Measurements from ENCODE around the gene APH1B. TPM values are rescaled to one million over a fixed set of nuclear protein-coding genes. Genes with fewer than 3 reads are reported as not detected.
"Not testable (repeated sequence)": the region's sequence is repeated elsewhere in the genome, so short reads cannot be mapped to it uniquely, and the experiment has no call there.

APH1B gene
- total RNA-seq, 1 experiment from 2014 or later: 6.2 TPM

- DNase-seq (ENCODE audit: low spot score): no peak
- no peaks in the 10 kb centered on the region for H3K27me3 ChIP-seq (replicated peaks; ENCODE audit: insufficient read depth, low read depth, low read length, poor library complexity)
- H3K27ac ChIP-seq (ENCODE audit: low read depth, low read length, poor library complexity, severe bottlenecking): no peak overlapping the region
- no peak overlapping the region for H3K4me3 ChIP-seq (ENCODE audit: low read depth, low read length, poor library complexity, severe bottlenecking)
- no TSS peak for BruUV-seq (replicated peaks)
- no peaks in the 10 kb centered on the region for H3K9me3 ChIP-seq (ENCODE audit: low read depth, low read length, poor library complexity, severe bottlenecking)
- peaks cover 41% of the 10 kb centered on the region for H3K4me1 ChIP-seq (ENCODE audit: insufficient read depth, low read length, poor library complexity, severe bottlenecking)
- no peaks in the 10 kb centered on the region for H3K36me3 ChIP-seq (ENCODE audit: insufficient read depth, low read length, poor library complexity, severe bottlenecking)
- ChIA-PET POLR2A (ENCODE audit: low non-redundant PET) (no interaction called here), CTCF (no interaction called here)
- TF ChIP-seq EZH2 (IDR thresholded peaks at IDR 0.05; ENCODE audit: borderline replicate concordance, low read depth, low read length, poor library complexity, severe bottlenecking) (no peak), CTCF (conservative IDR thresholded peaks at IDR 0.05; ENCODE audit: low read depth, low read length) (no peak)
- intact Hi-C loops (cut with micrococcal nuclease; ENCODE audit: unreplicated experiment): no loop called here
Observed at GRCh38 chr15:63233667-63234423, 43.6 kb upstream of the APH1B start.

GRCh38 chr15:63234451-63234870 is 42.9 kb upstream of the APH1B start:
- Histone ChIP-seq H3K27me3 (replicated peaks; ENCODE audit: insufficient read depth, low read depth, low read length, poor library complexity) (no peaks in the 10 kb centered on the region), H3K36me3 (ENCODE audit: insufficient read depth, low read length, poor library complexity, severe bottlenecking) (no peaks in the 10 kb centered on the region), H3K4me1 (ENCODE audit: insufficient read depth, low read length, poor library complexity, severe bottlenecking) (peaks cover 45% of the 10 kb centered on the region), H3K9me3 (ENCODE audit: low read depth, low read length, poor library complexity, severe bottlenecking) (no peaks in the 10 kb centered on the region), H3K4me3 (ENCODE audit: low read depth, low read length, poor library complexity, severe bottlenecking) (no peak overlapping the region), H3K27ac (ENCODE audit: low read depth, low read length, poor library complexity, severe bottlenecking) (no peak overlapping the region)
- ChIA-PET CTCF (no interaction called here), POLR2A (ENCODE audit: low non-redundant PET) (no interaction called here)
- no peak for DNase-seq (ENCODE audit: low spot score)
- TF ChIP-seq CTCF (conservative IDR thresholded peaks at IDR 0.05; ENCODE audit: low read depth, low read length) (no peak), EZH2 (IDR thresholded peaks at IDR 0.05; ENCODE audit: borderline replicate concordance, low read depth, low read length, poor library complexity, severe bottlenecking) (no peak)
- intact Hi-C loops (cut with micrococcal nuclease; ENCODE audit: unreplicated experiment): no loop called here
- no TSS peak for BruUV-seq (replicated peaks)

GRCh38 chr15:63236272-63236671 is 41.1 kb upstream of the APH1B start:
- Histone ChIP-seq H3K4me3 (ENCODE audit: low read depth, low read length, poor library complexity, severe bottlenecking) (no peak overlapping the region), H3K27ac (ENCODE audit: low read depth, low read length, poor library complexity, severe bottlenecking) (no peak overlapping the region), H3K36me3 (ENCODE audit: insufficient read depth, low read length, poor library complexity, severe bottlenecking) (no peaks in the 10 kb centered on the region), H3K9me3 (ENCODE audit: low read depth, low read length, poor library complexity, severe bottlenecking) (no peaks in the 10 kb centered on the region), H3K27me3 (replicated peaks; ENCODE audit: insufficient read depth, low read depth, low read length, poor library complexity) (no peaks in the 10 kb centered on the region), H3K4me1 (ENCODE audit: insufficient read depth, low read length, poor library complexity, severe bottlenecking) (peaks cover 61% of the 10 kb centered on the region)
- ChIA-PET CTCF (no interaction called here), POLR2A (ENCODE audit: low non-redundant PET) (no interaction called here)
- intact Hi-C loops (cut with micrococcal nuclease; ENCODE audit: unreplicated experiment): no loop called here
- BruUV-seq (replicated peaks): no TSS peak
- TF ChIP-seq EZH2 (IDR thresholded peaks at IDR 0.05; ENCODE audit: borderline replicate concordance, low read depth, low read length, poor library complexity, severe bottlenecking) (no peak), CTCF (conservative IDR thresholded peaks at IDR 0.05; ENCODE audit: low read depth, low read length) (no peak)
- DNase-seq (ENCODE audit: low spot score): no peak

DNA sequence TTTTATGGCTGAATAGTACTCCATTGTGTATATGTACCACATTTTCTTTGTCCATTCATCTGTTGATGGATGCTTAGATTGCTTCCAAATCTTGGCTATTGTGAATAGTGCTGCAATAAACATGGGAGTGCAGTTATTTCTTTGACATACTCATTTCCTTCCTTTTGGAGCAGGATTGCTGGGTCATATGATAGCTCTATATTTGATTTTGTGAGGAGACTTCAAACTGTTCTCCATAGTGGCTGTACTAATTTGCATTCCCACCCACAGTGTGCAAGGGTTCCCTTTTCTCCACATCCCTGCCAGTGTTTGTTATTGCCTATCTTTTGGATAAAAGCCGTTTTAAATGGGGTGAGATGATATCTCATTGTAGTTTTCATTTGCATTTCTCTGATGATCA is 40.3 kb upstream of the APH1B start:
- BruUV-seq (replicated peaks); POLR2A ChIA-PET (ENCODE audit: low non-redundant PET); intact Hi-C loops (cut with micrococcal nuclease; ENCODE audit: unreplicated experiment); H3K27me3 ChIP-seq (replicated peaks; ENCODE audit: insufficient read depth, low read depth, low read length, poor library complexity); H3K9me3 ChIP-seq (ENCODE audit: low read depth, low read length, poor library complexity, severe bottlenecking); H3K36me3 ChIP-seq (ENCODE audit: insufficient read depth, low read length, poor library complexity, severe bottlenecking); CTCF ChIA-PET; DNase-seq (ENCODE audit: low spot score); H3K27ac ChIP-seq (ENCODE audit: low read depth, low read length, poor library complexity, severe bottlenecking); H3K4me3 ChIP-seq (ENCODE audit: low read depth, low read length, poor library complexity, severe bottlenecking): not testable (repeated sequence)
- H3K4me1 ChIP-seq (ENCODE audit: insufficient read depth, low read length, poor library complexity, severe bottlenecking): peaks cover 57% of the 10 kb centered on the region
